SJSA1 (cell line): Measurements from ENCODE around the gene RBMX. TPM values are rescaled to one million over a fixed set of nuclear protein-coding genes. Genes with fewer than 3 reads are reported as not detected.

Source experiments
- DNase-seq, 2 experiments: peaks; one replicate each; pipeline ENCODE4 v3.0.0-alpha.2; 2015 to 2020; ENCODE audit warnings: low spot score in 2 of 2, low read depth in 1 of 2
- H3K27ac ChIP-seq: fragments of 250-450 bp; sonication (Bioruptor Pico); 2 replicates; pipeline ENCODE4 v1.5.1; 2020; ENCODE audit warnings: mild to moderate bottlenecking, moderate library complexity
- H3K27me3 ChIP-seq: fragments of 250-450 bp; sonication (Bioruptor Pico); replicated peaks from 2 replicates; pipeline ENCODE4 v1.5.1; 2020; ENCODE audit warnings: mild to moderate bottlenecking, moderate library complexity
- H3K36me3 ChIP-seq: fragments of 250-450 bp; sonication (Bioruptor Pico); 2 replicates; pipeline ENCODE4 v1.5.1; 2020; ENCODE audit warnings: mild to moderate bottlenecking
- H3K4me1 ChIP-seq: fragments of 250-450 bp; sonication (Bioruptor Pico); replicated peaks from 2 replicates; pipeline ENCODE4 v1.6.1; 2021; ENCODE audit warnings: mild to moderate bottlenecking
- H3K4me3 ChIP-seq: fragments of 250-450 bp; sonication (Bioruptor Pico); 2 replicates; pipeline ENCODE4 v1.5.1; 2020; ENCODE audit warnings: mild to moderate bottlenecking
- H3K9me3 ChIP-seq: fragments of 250-450 bp; sonication (Bioruptor Pico); replicated peaks from 2 replicates; pipeline ENCODE4 v1.5.1; 2020; ENCODE audit warnings: mild to moderate bottlenecking
- total RNA-seq: library from RNA; depleted of rRNA; stranded (reverse); fragments of >200 nt; shearing (Covaris generic); gene quantifications from 2 replicates; pipeline ENCODE4 v1.2.3, GENCODE V29; 2014

Gene RBMX
- total RNA-seq, 1 experiment from 2014 or later: 472 TPM

DNA sequence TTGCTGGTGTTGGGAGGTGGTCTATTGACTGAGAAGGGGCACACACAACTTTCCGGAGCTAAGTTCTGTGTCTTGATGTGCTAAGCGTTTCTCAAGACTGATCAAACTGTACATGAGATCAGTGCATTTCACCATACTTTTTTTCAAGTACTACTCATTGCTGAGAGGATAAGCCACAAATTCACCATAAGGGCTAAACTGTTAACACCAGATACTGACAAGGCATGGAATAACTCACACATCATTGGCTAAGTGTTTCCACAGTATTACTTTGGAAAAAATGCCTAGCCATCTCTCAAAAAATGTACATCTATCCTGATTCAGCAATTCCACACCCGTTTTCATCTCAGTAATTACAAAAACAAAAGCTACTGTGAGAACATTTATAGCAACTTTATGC is 13.0 kb downstream of the RBMX start:
- DNase-seq: no peak
- Histone ChIP-seq H3K27me3 (no peaks in the 10 kb centered on the region), H3K4me3 (no peak overlapping the region), H3K27ac (no peak overlapping the region), H3K9me3 (no peaks in the 10 kb centered on the region), H3K4me1 (no peaks in the 10 kb centered on the region), H3K36me3 (peaks cover 68% of the 10 kb centered on the region)

DNA sequence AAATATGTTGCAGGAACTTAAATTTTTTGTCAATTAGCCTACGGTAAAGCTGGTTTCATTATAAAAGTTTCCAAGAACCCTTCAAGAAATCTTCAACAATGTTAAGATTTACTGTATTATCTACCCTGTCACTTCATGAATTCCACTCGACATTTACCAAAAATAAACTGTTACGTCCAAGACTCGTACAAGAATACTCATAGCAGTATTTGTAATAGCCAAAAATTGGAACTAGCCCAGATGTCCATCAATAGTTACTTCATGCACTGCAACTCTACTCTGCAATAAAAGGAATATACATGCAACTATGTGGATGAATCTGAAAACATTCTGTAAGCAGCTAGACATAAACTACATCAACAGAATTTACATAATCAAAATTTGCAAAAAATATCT is 13.4 kb downstream of the RBMX start:
- no peak for DNase-seq
- Histone ChIP-seq H3K4me1 (no peaks in the 10 kb centered on the region), H3K27ac (no peak overlapping the region), H3K9me3 (no peaks in the 10 kb centered on the region), H3K4me3 (no peak overlapping the region), H3K36me3 (peaks cover 64% of the 10 kb centered on the region), H3K27me3 (no peaks in the 10 kb centered on the region)

DNA sequence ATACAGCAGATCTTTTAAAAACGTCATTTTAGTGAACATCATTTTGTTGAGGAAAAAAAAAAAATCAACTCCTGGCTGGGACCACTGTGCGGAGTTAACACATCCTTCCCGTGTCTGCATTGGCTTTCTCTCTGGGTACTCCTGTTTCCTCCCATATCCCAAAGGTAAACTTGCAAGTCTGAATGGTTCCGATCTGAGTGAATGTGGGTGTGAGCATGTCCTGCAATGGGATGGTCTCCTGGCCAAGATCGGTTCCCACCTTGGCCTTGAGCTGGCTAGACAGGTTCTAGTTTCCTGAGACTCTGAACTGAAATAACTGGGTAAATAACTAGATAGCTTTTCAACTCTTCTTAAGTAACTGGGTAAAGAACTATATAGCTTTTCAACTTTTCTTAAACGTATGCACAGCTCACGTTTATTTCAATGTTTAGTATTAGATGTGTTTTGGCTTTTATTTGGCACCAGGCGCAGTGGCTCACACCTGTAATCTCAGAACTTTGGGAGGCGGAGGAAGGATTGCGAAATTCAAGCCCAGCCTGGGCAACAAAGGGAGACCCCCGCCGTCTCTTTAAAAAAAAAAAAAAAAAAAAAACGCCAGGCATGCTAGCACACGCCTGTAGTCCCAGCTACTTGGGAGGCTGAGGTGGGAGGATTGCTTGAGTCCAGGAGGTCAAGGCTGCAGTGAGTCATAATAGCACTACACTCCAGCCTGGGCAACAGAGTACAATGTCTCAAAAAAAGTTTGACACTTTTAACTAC is 14.0 kb downstream of the RBMX start:
- DNase-seq: no peak
- Histone ChIP-seq H3K36me3 (peaks cover 62% of the 10 kb centered on the region), H3K4me1 (no peaks in the 10 kb centered on the region), H3K9me3 (no peaks in the 10 kb centered on the region), H3K4me3 (no peak overlapping the region), H3K27me3 (no peaks in the 10 kb centered on the region), H3K27ac (no peak overlapping the region)

DNA sequence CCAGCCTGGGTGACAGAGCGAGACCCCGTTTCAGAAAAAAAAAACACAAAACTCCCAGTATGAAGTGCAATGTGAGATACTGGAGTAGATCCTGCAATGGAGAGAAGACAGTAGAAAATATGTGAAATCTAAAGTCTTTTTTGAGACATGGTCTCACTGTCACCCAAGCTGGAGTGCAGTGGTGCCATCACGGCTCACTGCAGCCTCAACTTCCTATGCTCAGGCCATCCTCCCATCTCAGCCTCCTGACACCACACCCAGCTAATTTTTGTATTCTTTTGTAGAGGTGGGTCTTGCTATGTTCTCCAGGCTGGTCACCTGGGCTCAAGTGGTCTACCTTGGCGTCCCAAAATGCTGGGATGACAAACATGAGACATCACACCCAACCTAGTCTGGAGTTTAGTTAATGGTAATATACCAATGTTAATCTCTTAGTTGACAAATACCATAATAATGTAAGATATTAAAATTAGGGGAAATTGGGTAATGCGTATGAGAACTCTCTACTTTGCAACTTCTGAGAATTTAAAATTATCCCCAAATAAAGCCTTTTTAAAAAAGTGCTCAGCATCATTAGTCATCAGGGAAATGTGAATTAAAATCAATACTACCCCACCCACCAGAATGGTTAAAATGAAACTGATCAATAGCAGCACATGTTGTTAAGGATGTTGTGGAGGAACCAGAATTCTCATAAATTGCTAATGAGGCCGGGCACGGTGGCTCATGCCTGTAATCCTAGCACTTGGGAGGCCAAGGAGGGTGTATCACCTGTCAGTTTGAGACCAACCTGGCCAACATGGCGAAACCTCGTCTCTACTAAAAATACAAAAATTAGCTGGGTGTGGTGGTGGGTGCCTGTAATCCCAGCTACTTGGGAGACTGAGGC is 15.0 kb downstream of the RBMX start:
- Histone ChIP-seq H3K27me3 (no peaks in the 10 kb centered on the region), H3K36me3 (peaks cover 59% of the 10 kb centered on the region), H3K4me3 (no peak overlapping the region), H3K9me3 (no peaks in the 10 kb centered on the region), H3K4me1 (no peaks in the 10 kb centered on the region), H3K27ac (no peak overlapping the region)
- no peak for DNase-seq

DNA sequence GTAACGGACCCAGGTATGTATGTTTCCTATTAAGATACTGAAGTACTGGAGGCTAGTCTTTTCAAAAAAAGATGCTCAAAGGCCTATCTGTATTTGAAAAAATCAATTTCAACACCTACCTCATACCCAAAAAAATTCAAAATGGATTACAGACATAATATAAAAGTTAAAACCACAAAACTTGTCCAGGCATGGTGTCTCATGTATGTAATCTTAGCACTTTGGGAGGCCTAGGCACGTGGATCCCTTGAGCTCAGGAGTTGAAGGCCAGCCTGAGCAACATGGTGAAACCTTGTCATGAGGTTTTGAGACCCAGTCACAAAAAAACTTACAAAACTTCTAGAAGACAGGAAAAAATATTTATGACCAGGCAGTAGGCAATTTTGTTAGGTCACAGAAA is 16.7 kb downstream of the RBMX start:
- DNase-seq: no peak
- no peaks in the 10 kb centered on the region for H3K4me1 ChIP-seq
- no peak overlapping the region for H3K4me3 ChIP-seq
- no peaks in the 10 kb centered on the region for H3K27me3 ChIP-seq
- no peak overlapping the region for H3K27ac ChIP-seq
- H3K36me3 ChIP-seq: peaks cover 43% of the 10 kb centered on the region
- H3K9me3 ChIP-seq: no peaks in the 10 kb centered on the region

DNA sequence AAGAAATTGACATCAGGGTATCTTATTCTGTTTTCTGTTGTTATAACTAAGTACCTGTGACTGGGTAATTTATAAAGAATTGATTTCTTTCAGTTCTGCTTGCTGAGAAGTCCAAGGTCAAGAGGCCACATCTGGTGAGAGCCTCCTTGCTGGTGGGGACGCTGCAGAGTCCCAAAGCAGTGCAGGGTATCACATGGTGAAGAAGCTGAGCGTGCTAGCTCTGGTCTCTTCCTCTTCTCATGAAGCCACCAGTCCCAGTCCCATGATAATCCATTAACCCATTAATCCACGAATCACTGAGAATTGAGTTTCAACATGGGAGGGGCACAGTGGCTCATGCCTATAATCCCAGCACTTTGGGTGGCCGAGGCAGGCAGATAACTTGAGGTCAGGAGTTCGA is 18.0 kb downstream of the RBMX start:
- peaks cover 30% of the 10 kb centered on the region for H3K36me3 ChIP-seq
- no peaks in the 10 kb centered on the region for H3K27me3 ChIP-seq
- no peak for DNase-seq
- no peak overlapping the region for H3K27ac ChIP-seq
- H3K9me3 ChIP-seq: no peaks in the 10 kb centered on the region
- H3K4me1 ChIP-seq: no peaks in the 10 kb centered on the region
- no peak overlapping the region for H3K4me3 ChIP-seq

DNA sequence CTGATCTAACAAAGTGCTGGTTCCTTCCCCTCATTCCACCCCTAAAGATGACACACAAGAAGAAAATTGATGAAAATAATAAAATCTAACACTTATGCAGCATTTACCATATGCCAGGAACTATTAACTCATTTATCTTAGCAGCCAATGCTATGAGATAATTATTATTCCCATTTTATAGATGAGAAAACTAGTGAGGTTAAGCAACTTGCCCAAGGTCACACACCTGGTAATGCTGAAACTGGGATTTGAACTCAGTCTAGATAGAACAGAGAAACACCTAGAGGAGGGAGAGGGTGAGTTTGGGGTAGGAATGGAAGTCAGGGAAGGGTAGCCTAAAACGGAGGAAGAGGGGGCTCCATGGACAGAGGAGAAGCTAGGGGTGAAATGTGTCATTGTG is 18.6 kb downstream of the RBMX start:
- Histone ChIP-seq H3K36me3 (peaks cover 23% of the 10 kb centered on the region), H3K27me3 (no peaks in the 10 kb centered on the region), H3K4me1 (no peaks in the 10 kb centered on the region), H3K9me3 (no peaks in the 10 kb centered on the region), H3K27ac (no peak overlapping the region), H3K4me3 (no peak overlapping the region)
- DNase-seq: no peak

DNA sequence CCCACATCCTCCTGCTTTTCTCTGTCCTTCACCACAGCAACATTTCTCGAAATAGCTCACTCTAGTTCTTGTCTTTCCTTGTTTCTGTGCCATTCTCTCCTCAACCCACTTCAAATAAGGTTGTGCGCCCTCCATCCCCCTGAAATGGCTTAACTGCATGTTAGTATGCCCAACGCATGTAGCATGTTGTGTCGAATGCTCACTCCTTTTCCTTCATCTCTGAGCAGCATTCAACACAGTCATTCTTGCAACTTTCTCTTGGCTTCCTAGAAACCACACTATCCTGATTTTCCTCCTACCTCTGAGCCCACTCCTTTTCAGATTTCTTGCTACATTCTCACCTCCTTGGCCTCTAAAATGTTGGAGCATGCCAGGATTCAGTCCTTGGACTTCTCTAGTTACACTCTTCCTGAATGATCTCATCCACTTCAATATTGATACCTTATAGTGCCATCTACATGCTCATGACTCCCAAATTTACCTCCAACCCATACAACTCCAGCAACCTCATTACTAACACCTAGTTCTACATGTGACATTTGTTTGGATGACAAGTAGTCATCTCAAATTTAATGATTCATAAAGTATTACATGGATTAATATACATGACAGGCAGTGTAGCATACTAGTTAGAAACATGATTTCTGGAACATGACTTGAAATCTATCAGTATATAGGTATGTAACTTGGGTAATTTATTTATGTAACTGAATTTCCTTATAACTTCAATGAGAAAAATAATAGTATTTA is 22.3 kb downstream of the RBMX start:
- Histone ChIP-seq H3K4me1 (no peaks in the 10 kb centered on the region), H3K27me3 (no peaks in the 10 kb centered on the region), H3K9me3 (no peaks in the 10 kb centered on the region), H3K36me3 (peaks cover 10% of the 10 kb centered on the region), H3K27ac (no peak overlapping the region), H3K4me3 (no peak overlapping the region)
- DNase-seq: no peak

DNA sequence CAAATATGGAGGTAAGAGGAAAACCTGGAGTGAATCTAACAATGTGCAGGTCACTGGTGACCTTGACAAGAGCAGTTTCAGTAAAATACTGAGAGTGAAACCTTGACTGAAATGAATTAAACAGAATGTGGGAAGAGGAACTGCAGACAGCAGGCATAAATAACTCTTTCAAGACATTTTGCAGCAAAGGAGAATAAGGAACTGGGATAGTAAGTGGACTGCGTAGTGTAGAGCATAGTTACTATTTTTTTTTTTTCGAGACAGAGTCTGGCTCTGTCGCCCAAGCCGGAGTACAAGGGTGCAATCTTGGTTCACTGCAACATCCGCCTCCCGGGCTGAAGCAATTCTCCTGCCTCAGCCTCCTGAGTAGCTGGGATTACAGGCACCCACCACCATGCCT is 24.0 kb downstream of the RBMX start:
- DNase-seq: no peak
- no peaks in the 10 kb centered on the region for H3K9me3 ChIP-seq
- H3K27me3 ChIP-seq: no peaks in the 10 kb centered on the region
- H3K27ac ChIP-seq: no peak overlapping the region
- H3K4me3 ChIP-seq: no peak overlapping the region
- H3K4me1 ChIP-seq: no peaks in the 10 kb centered on the region
- no peaks in the 10 kb centered on the region for H3K36me3 ChIP-seq

DNA sequence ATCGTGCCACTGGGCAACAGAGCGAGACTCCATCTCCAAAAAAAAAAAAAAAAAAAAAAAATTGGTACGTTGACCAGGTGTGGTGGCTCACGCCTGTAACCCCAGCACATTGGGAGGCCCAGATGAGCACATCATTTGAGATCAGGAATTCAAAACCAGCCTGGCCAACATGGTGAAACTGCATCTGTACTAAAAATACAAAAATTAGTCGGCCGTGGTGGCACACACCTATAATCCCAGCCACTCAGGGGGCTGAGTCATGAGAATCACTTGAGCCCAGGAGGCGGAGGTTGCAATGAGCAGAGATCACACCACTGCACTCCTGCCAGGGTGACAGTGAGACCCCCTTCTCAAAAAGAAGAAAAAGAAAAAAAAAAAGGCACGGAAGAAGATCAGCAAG is 24.5 kb downstream of the RBMX start:
- H3K4me1 ChIP-seq: no peaks in the 10 kb centered on the region
- no peak for DNase-seq

DNA sequence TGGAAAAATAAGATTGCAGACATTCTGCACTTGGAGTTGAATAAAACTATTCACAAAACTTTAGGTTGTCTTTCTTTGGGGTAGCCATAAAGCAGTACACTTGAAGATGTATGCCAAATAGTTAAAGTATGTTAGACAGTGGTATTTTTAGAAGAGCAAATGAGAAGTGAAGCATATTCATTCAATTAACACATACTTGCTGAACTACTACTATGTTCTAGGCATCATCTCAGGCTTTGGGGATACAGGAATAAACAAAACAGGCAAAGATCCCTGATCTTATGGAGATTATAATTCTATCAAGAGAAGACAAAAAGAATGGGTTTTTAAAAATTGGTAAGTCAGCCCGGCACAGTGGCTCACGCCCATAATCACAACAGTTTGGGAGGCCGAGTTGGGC is 29.0 kb downstream of the RBMX start:
- DNase-seq: no peak
- Histone ChIP-seq H3K4me1 (peaks cover 22% of the 10 kb centered on the region), H3K36me3 (peaks cover 4% of the 10 kb centered on the region; the same call in 1 of the 2 replicates), H3K9me3 (no peaks in the 10 kb centered on the region), H3K4me3 (no peak overlapping the region), H3K27me3 (no peaks in the 10 kb centered on the region), H3K27ac (no peak overlapping the region)

More for the DNA sequence above, 24.5 kb downstream of the RBMX start:
- Histone ChIP-seq H3K27ac (no peak overlapping the region), H3K4me3 (no peak overlapping the region), H3K36me3 (no peaks in the 10 kb centered on the region), H3K27me3 (no peaks in the 10 kb centered on the region), H3K9me3 (no peaks in the 10 kb centered on the region)

DNA sequence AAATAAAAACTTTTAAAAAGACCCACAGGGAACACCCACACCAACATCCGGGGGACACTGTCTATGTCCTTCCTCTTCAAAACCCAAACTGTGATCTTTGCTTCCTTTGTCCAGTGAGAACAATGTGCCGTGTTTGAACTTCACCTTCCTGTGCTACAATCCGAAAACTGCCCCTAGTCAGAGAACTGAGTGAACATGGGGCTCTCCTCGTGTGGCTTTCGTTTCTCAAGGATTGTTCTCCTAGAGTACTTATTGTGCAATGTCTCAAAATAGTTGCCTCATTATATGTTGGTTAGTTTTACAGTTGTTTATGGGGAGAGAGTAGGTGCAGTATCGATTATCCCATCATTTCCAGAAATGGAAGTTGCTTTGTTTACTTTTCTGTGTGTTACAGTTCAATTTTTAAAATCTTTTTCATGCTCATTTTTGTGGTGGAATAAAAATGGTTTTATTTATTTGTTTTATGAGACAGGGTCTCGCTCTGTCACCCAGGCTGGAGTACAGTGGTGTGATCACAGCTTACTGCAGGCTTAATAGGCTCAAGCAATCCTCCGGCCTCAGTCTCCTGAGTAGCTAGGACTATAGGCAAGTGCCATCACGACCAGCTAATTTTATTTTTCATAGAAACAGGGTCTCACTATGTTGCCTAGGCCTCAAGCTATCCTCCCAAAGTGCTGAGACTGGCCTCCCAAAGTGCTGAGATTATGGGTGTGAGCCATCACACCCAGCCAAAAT is 29.9 kb downstream of the RBMX start:
- DNase-seq: peak in 1 of 2 experiments; percentile 19
- Histone ChIP-seq H3K4me3 (no peak overlapping the region), H3K36me3 (peaks cover 4% of the 10 kb centered on the region; the same call in 1 of the 2 replicates), H3K4me1 (peaks cover 22% of the 10 kb centered on the region), H3K9me3 (no peaks in the 10 kb centered on the region), H3K27me3 (no peaks in the 10 kb centered on the region), H3K27ac (peak overlapping the region; percentile 40)

DNA sequence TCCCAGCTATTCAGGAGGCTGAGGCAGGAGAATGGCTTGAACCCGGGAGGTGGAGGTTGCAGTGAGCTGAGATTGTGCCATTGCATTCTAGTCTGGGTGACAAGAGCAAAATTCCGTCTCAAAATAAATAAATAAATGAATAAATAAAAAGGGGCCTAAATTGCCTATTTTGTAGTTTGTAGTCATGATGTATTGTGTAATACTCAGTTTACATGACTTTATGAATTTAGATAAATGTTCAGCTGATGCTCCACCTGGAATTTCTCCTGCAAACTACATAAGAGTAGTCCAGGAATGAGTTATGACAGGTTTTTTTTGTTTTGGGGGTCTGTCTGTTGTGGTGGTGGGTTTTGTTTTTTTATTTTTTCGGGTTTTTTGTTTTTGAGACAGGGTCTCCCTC is 31.1 kb downstream of the RBMX start:
- DNase-seq: no peak
- Histone ChIP-seq H3K4me3 (no peak overlapping the region), H3K27ac (no peak overlapping the region), H3K36me3 (peaks cover 13% of the 10 kb centered on the region), H3K9me3 (no peaks in the 10 kb centered on the region), H3K4me1 (peaks cover 22% of the 10 kb centered on the region), H3K27me3 (no peaks in the 10 kb centered on the region)
